Activated naive CD8-positive, alpha-beta T cell (primary cell): Measurements from ENCODE around the gene SDF2L1.
"Not testable (repeated sequence)": the region's sequence is repeated elsewhere in the genome, so short reads cannot be mapped to it uniquely, and the experiment has no call there.

Source experiments
- H3K27ac Mint-ChIP-seq: one replicate; pipeline ENCODE4 v1.8.0; 2021; ENCODE audit warnings: mixed read lengths
- H3K27me3 Mint-ChIP-seq: one replicate; pipeline ENCODE4 v1.8.0; 2021; ENCODE audit warnings: mixed read lengths
- H3K36me3 Mint-ChIP-seq: one replicate; pipeline ENCODE4 v1.8.0; 2021; ENCODE audit warnings: mixed read lengths
- H3K4me1 Mint-ChIP-seq: one replicate; pipeline ENCODE4 v1.8.0; 2021; ENCODE audit warnings: low read depth, mixed read lengths
- H3K4me3 Mint-ChIP-seq: one replicate; pipeline ENCODE4 v1.8.0; 2021; ENCODE audit warnings: mild to moderate bottlenecking, mixed read lengths
- H3K9me3 Mint-ChIP-seq: one replicate; pipeline ENCODE4 v1.8.0; 2021; ENCODE audit warnings: low read depth, mixed read lengths

The SDF2L1 gene

DNA sequence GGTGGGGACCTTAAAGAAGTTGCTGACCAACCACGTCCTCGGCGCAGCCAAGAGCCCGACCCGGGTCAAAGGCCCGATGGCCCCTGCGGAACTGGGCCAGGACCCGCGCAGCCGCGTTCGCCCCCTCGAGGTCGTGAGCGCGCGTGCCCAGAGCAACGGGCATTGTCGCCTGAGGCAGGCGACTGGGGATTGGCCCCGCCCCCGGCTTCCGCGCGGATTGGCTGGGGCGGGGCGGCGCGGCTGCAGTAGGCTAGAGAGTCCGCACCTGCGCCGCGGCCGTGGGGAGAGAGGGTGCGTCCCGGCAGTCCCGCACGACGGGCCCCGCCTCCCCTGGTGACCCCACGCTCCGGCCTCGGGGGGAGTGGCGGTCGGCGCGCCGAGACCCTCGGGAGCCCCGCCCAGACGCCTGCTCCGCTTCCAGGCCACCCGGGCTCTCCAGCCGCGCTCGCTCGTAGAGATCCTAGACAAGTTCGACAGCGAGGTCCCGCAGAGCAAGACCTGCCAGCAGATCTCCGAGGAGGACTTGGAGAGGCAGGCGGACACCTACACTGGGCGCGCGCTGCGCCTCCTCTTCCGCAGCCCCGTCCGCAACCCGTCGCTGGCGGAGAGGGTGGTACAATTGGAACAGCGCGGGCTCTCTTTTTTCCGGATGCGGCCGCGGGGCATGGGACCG, 15.4 kb downstream of the SDF2L1 start:
- H3K9me3 Mint-ChIP-seq = no peaks in the 10 kb centered on the region
- peak overlapping the region; percentile 83 for H3K4me3 Mint-ChIP-seq
- no peaks in the 10 kb centered on the region for H3K36me3 Mint-ChIP-seq
- H3K27me3 Mint-ChIP-seq = no peaks in the 10 kb centered on the region
- H3K27ac Mint-ChIP-seq = no peak overlapping the region
- peaks cover 12% of the 10 kb centered on the region for H3K4me1 Mint-ChIP-seq

DNA sequence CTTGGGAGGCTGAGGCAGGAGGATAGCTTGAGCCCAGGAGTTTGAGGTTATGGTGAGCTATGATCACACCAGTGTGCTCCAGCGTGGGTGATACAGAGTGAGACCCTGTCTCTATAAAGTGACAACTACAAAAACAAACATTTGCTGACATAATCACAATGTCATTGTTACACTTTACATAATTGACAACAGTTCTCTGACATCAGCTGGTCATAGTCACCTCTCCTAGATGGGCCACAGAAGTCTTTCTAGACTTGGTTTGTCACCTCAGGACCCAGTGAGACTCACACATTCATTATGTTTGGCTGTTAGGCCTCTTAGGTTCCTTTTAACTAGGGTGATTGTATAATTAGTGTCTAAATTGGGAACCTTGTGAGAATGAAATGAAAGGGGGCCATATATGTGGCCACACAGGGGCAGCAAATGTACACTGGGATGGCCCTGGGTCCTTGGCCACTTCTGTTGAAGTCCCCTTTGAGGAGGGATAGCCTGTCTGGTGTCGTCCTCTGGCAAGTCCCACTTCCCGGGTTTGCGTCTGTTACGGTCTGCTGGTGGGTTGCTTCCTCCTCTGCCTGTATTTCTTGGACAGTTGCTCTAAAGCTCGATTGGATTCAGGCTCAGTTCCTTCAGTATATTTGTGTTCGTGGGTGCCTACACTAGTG, 17.9 kb downstream of the SDF2L1 start:
- Mint-ChIP-seq H3K4me1 (peaks cover 12% of the 10 kb centered on the region), H3K27ac (no peak overlapping the region), H3K36me3 (no peaks in the 10 kb centered on the region), H3K27me3 (no peaks in the 10 kb centered on the region), H3K4me3 (no peak overlapping the region), H3K9me3 (no peaks in the 10 kb centered on the region)

DNA sequence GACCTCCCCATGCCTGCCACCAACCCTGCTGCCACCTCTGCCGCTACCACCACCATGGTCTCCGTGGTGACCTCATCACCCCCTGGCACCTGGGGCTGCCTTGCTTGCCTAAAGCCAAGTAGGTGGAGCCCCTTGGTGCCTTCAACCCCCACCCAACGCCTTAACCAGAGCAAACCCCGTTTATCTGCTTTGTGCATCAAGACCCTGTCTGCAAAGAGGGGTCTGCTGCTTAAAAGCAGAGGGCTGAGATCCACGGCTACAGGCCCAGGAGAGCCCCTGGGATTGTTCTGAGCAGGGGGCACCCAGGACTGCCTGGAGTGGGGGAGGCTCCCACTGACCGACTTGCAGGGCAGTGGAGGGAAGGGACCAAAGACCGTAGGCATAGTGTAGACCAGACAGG, 18.8 kb downstream of the SDF2L1 start:
- Mint-ChIP-seq H3K27ac (no peak overlapping the region), H3K27me3 (no peaks in the 10 kb centered on the region), H3K4me1 (peaks cover 17% of the 10 kb centered on the region), H3K36me3 (no peaks in the 10 kb centered on the region), H3K9me3 (no peaks in the 10 kb centered on the region), H3K4me3 (no peak overlapping the region)

DNA sequence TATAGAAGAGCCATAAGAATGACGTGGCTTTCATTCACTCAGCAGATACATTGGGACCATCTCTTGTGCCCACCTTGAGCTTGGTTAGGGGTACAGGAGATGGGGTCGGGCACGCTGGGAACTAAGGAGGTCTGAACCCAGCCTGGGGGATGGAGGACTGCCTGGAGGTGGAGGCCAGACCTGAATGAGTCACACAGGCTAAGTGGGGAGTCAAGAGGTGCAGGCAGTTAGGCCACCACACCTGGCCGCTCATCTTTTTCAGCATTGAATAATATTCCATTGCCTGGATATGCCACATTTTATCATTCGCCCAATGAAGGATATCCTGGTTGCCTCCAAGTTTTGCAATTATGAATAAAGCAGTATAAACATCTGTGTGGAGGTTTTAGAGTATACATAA, 19.9 kb downstream of the SDF2L1 start:
- no peaks in the 10 kb centered on the region for H3K36me3 Mint-ChIP-seq
- peaks cover 16% of the 10 kb centered on the region for H3K4me1 Mint-ChIP-seq
- H3K27ac Mint-ChIP-seq = no peak overlapping the region
- no peak overlapping the region for H3K4me3 Mint-ChIP-seq
- H3K27me3 Mint-ChIP-seq = no peaks in the 10 kb centered on the region
- no peaks in the 10 kb centered on the region for H3K9me3 Mint-ChIP-seq

DNA sequence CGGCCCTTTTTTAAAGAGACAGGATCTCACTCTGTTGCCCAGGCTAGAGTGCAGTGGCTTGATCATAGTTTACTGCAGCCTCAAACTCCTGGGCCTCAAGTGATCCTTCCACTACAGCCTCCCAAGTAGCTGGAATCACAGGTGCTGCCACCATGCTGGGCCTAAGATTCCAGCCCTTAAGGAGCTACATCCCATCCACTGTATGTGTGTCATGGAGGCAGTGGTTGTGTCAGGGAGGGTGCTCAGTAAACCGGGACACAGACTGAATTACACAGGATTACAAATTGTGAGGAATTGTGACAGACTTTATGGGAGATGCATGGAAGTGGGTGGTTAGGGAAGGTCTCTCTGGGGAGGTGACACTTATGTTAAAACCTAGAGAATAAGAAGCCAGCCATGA, 21.6 kb downstream of the SDF2L1 start:
- H3K9me3 Mint-ChIP-seq = no peaks in the 10 kb centered on the region

DNA sequence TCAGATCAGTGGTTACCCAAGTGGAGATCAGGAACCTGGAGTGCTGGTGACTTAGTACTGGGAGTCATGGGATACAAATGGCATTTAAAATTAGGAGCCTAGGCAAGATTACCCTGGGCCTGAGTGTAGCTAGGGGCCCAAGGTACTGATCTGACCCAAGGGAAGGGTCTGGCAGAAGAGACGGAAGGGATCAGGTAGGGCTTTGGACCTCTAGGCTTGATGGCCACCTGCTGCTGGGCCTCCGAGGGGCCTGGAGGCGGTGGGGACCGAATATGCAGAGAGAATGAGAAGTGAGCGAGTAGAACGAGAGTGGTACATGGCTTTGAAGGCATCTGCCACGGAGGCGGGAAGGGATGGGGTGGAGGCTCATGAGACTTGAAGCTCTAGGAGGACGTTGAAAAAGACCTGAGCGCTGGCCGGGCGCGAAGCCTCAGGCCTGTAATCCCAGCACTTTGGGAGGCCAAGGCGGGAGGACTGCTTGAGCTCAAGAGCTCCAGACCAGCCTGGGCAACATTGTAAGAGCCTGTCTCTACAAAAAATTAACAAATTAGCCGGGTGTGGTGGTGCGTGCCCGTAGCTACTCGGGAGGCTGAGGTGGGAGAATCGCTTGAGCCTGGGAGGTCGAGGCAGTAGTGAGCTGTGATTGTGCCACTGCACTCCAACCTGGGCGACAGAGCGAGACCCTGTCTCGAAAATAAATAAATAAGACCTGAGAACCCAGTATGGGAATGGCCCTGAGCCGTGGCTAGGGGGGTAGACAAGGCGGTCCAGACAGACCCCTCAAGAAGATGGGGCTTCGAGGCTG, 23.1 kb downstream of the SDF2L1 start:
- no peaks in the 10 kb centered on the region for H3K36me3 Mint-ChIP-seq
- peak overlapping the region; percentile 95 for H3K27ac Mint-ChIP-seq
- H3K27me3 Mint-ChIP-seq = no peaks in the 10 kb centered on the region
- peaks cover 27% of the 10 kb centered on the region for H3K4me1 Mint-ChIP-seq
- peak overlapping the region; percentile 97 for H3K4me3 Mint-ChIP-seq
- H3K9me3 Mint-ChIP-seq = no peaks in the 10 kb centered on the region

More for the DNA sequence above, 21.6 kb downstream of the SDF2L1 start:
- Mint-ChIP-seq H3K27ac (peak overlapping the region; percentile 1), H3K36me3 (no peaks in the 10 kb centered on the region), H3K4me1 (peaks cover 20% of the 10 kb centered on the region), H3K4me3 (peak overlapping the region; percentile 57), H3K27me3 (no peaks in the 10 kb centered on the region)

DNA sequence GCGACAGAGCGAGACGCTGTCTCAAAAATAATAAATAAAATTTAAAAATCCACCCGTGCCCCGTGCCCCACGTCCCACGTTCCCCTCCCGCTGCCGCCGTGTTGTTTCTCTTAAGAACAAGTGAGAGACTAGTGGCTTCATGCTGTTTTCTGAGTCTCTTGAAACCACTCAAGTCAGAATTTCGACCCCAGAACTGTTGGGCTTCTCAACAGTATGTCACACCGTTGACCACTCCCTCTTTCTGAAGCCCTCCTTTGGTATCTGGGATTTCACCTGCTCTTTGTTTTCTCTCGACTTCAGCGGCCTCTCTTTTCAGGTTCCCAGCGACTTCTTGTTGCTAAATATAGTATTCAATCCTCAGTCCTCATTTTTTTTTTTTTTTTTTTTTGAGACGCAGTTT, 24.7 kb downstream of the SDF2L1 start:
- H3K36me3 Mint-ChIP-seq = peaks cover 2% of the 10 kb centered on the region
- H3K4me1 Mint-ChIP-seq = peaks cover 29% of the 10 kb centered on the region
- peak overlapping the region; percentile 22 for H3K27ac Mint-ChIP-seq
- H3K27me3 Mint-ChIP-seq = no peaks in the 10 kb centered on the region
- H3K4me3 Mint-ChIP-seq = peak overlapping the region; percentile 97
- no peaks in the 10 kb centered on the region for H3K9me3 Mint-ChIP-seq

DNA sequence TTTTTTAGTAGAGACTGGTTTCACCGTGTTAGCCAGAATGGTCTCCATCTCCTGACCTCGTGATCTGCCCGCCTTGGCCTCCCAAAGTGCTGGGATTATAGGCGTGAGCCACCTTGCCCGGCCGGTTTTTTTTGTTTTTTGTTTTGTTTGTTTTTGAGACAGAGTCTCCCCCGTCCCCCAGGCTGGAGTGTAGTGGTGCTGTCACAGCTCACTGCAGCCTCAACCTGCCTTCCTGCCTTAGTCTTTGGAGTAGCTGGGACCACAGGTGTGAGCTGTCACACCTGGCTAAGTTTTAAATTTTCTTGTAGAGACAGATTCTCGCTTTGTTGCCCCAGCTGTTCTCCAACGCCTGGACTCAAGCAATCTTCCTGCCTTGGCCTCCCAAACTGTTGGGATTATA, 26.9 kb downstream of the SDF2L1 start:
- Mint-ChIP-seq H3K9me3 (no peaks in the 10 kb centered on the region), H3K36me3 (peaks cover 2% of the 10 kb centered on the region), H3K27me3 (no peaks in the 10 kb centered on the region), H3K27ac (no peak overlapping the region), H3K4me1 (peaks cover 29% of the 10 kb centered on the region), H3K4me3 (peak overlapping the region; percentile 30)

DNA sequence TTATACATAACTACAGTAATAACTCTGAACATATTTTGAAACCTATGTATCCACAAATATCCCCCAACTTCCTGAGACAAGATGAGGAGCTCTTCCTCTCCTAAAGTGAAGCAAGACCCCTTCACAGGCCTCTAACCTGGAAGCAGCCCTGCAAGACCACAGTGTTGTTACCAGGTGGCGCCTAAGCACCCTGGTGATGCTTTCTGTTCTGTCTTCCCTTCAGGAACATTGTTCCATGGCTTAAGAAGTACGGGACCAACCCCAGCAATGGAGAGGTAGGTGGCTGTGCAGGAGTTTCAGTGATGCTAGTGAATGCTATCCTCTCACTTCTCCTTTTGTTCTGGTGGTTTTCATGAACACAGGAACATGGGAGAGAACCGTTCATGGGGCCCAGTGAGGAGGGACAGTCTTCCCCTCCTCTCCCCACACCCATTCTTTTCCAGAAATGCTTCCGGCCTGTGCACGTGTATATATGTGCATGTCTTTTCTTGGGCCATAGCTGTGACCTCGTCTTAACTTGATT, 30.1 kb downstream of the SDF2L1 start:
- peaks cover 16% of the 10 kb centered on the region for H3K4me1 Mint-ChIP-seq
- H3K9me3 Mint-ChIP-seq = no peaks in the 10 kb centered on the region
- H3K4me3 Mint-ChIP-seq = no peak overlapping the region
- no peak overlapping the region for H3K27ac Mint-ChIP-seq
- no peaks in the 10 kb centered on the region for H3K27me3 Mint-ChIP-seq
- peaks cover 2% of the 10 kb centered on the region for H3K36me3 Mint-ChIP-seq

DNA sequence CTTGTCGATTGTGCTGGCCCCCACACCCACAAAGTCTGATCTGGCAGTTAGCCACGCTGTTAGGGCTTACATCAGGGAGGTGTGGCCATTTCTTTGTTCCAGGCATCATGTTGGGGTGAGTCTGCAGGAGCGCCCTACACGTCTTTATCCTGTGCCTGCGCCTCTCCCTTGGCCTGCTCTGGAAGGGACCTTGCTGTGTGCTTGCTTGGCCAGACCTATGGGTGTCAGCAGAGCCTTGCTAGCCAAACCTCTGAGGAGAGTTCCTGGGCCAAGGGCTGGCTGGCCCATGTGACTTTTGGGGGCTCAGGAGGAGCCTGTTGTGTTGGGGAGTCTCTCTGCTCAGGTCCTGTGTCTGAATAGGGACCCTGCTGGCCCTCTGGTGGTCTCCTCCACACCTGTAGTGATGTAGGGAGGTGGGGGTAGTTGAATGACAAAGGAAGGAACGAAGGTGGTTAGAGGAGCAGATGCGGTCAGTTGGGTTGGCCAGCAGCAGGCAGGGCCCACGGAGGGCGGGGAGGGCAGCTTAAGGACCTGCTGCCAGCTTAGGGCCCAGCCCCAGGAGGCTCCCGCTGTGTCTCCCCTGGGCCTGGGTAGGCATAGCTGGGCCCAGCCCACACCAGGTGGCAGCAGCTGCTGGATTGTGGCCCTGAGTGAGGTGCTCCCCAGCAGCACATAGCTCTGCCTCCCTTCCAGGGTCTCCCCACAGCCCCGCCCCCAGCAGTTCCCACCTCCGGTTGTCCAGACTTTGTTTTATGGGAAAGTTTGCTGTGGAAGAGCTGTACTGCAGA, 31.6 kb downstream of the SDF2L1 start:
- Mint-ChIP-seq H3K27ac (no peak overlapping the region), H3K27me3 (no peaks in the 10 kb centered on the region), H3K4me1 (peaks cover 9% of the 10 kb centered on the region)

DNA sequence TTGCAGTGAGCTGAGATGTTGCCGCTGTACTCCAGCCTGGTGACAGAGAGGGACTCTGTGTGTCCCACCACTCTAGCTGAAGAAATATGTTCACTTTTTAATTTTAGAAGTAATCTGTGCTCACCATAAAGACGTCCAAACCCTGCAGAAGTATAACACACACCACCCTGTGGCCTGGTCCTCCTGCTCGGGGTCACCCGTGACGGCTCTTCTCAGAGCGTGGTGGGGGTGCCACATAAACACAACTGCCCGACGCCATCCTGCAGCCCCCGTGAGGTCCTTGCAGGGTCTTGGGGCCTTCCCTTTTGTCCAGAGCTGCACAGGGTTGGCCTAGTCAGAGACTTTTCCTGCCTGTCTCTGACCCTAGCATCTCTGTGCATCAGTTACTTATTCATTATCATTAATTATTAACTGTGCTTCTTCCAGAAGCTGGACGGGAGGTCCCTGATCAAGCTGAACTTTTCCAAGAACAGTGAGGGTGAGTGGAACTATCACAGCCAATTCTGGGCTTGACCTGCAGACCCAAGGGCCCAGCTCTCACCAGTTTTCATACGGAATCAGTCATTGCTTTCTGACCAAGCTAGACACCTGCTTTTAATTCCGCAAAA, 32.6 kb downstream of the SDF2L1 start:
- Mint-ChIP-seq H3K4me3 (no peak overlapping the region), H3K27ac (no peak overlapping the region)

More for the DNA sequence above, 31.6 kb downstream of the SDF2L1 start:
- H3K36me3 Mint-ChIP-seq = peaks cover 2% of the 10 kb centered on the region
- no peaks in the 10 kb centered on the region for H3K9me3 Mint-ChIP-seq
- H3K4me3 Mint-ChIP-seq = no peak overlapping the region

DNA sequence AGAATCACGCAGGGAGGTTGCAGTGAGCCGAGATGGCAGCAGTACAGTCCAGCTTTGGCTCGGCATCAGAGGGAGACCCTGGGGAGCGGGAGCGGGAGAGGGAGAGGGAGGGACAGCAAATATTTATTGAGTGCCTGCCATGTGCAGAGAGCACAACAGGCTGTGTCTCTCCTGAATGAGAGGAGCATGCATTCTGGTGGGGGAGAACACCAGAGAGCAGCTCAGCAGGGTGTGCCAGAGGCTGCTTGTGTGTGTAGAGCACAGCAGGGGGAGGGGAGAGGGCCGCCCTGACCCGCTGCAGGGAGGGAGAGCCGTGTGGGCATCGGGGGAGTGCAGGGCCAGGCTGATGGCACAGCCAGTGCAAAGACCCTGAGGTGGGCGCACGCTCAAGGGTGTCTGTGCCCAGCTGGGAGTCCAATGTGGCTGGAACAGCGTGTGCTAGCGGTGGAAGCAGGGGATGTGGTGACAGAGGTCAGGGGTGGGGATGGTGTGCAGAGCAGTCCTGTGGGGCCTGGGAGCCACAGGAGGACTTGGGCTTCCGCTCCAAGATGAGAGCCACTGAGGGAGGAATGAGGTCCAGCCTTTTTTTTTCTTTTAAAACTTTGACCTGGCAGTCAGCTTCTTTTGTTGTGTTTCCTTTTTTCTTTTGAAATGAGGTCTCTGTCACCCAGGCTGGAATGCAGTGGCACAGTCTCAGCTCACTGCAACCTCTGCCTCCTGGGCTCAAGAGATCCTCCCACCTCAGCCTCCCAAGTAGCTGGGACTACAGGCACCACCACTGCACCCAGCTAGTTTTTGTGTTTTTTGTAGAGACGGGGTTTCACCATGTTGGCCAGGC, 35.7 kb downstream of the SDF2L1 start:
- Mint-ChIP-seq H3K27me3 (no peaks in the 10 kb centered on the region), H3K27ac (no peak overlapping the region), H3K36me3 (no peaks in the 10 kb centered on the region), H3K4me3 (no peak overlapping the region), H3K9me3 (no peaks in the 10 kb centered on the region), H3K4me1 (no peaks in the 10 kb centered on the region)

More for the DNA sequence above, 32.6 kb downstream of the SDF2L1 start:
- Mint-ChIP-seq H3K4me1 (peaks cover 4% of the 10 kb centered on the region), H3K36me3 (peaks cover 2% of the 10 kb centered on the region), H3K27me3 (no peaks in the 10 kb centered on the region), H3K9me3 (no peaks in the 10 kb centered on the region)

DNA sequence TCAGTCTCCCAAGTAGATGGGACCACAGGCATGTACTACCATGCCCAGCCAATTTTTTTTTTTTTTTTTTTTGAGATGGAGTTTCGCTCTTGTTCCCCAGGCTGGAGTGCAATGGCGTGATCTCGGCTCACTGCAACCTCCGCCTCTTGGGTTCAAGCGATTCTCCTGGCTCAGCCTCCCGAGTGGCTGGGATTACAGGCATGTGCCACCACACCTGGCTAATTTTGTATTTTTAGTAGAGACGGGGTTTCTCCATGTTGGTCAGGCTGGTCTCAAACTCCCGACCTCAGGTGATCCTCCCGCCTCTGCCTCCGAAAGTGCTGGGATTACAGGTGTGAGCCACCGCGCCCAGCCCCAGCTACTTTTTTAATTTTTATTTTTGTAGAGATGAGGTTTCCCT, 36.7 kb downstream of the SDF2L1 start:
- not testable (repeated sequence) for H3K27ac Mint-ChIP-seq, H3K4me3 Mint-ChIP-seq, H3K36me3 Mint-ChIP-seq, H3K9me3 Mint-ChIP-seq, H3K27me3 Mint-ChIP-seq, H3K4me1 Mint-ChIP-seq
